CD4-positive, alpha-beta T cell treated with Interleukin-21 for 1 hour (primary cell): ENCODE data around the gene TMEM245.
"Not testable (repeated sequence)": the region's sequence is repeated elsewhere in the genome, so short reads cannot be mapped to it uniquely, and the experiment has no call there.

Experiments
- DNase-seq: peaks from one replicate; pipeline ENCODE4 v3.0.0-alpha.2; 2020

Gene TMEM245

DNA sequence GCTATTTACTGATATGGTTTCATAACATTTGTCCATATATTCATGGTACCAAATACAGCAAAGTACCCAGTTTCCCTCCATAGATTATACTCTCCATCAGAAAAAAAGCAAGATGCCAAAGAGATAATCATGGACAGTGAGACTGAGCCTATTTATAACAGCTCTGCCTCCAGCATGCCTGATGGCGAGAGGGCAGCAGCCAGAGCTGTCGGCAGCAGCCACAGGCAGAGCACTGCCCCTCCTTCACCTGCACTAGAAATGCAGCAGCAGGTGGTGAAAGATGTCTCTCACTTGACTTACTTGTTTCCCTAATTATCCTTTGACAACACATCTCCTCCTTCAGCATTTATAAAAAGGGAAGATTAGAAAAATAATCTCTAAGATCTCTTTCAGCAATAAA, 138.9 kb downstream of the TMEM245 start:
- no peak for DNase-seq

DNA sequence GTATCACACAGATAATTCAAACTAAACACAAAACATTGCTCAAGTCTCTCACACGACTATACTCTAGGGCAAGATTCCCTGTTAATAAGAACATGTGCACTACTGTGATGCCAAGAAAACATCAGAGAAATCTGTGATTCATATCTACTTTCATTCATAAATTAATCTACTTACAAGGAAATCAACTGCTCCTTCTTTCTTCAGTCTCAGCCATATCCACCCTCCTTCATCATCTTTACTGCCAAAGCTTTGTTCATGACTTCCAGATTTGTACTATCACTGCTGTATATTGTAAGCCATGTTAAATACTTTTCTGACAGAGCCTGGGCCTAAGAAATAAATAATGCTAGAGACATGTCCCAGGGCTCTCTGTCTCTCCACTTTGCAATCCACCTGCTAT, 141.5 kb downstream of the TMEM245 start:
- DNase-seq, result no peak

DNA sequence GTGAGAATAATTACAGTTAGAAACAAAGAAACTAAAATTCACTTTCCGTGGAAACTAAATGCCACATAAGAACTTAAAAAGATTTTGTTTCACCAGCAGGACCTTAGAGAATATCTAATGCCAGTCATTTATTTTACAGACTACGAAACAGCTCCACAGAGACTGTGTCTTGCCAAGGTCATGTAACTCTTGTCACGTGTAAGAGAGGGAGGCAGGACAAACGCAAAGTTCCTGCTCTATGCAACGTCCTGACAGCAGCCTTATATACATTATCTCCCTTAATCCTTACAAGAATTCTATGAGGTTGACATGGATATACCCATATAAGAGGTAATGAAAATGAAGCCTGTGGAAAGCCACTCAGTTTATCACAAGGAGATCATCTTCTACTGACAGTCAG, 145.9 kb downstream of the TMEM245 start:
- no peak for DNase-seq

DNA sequence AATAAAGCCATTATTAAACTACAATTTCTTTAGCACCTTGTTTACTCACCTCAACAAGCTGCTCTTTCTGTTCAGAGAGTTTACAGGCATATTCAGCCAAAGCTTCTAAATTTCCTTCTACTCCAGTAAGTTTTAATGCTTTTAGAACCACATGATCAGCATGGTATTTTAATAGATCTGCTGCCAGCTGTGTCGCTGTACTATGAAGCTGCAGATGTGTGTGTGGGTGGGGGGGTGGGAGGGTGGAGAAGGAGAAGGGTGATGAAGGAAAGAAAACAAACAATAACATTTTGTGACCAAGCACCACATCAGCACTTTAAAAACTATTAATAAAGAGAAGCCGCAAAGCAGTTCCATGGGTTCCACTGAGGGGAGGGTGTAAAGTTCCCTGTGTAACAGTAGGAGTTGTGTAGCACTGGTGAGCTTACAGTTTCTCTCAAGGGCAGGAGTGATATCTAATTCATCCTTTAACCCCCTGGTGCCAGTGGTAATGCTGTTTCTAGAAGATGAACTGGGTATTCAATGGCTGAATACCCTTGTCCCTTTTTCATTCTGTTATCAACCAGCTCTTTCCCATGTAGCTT, 147.0 kb downstream of the TMEM245 start:
- no peak for DNase-seq

DNA sequence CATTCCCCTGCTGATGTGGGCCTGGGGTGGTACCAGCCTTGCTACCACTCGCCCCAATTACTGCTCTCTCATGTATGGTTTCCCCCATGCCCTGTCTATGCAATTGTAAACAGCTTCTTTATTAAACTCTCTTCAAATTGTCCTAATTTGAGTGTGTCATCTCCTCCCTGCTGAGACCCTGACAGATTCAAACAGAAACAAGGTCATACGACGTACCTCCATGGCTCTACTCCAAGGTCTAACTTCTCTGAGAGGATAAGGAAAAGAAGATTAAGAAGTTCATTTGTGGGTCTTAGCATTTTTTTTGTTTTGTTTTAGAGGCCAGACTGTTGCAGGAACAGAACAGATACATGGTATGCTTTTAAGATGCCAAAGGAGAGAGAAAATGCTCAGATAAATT, 147.6 kb downstream of the TMEM245 start:
- DNase-seq, result no peak

DNA sequence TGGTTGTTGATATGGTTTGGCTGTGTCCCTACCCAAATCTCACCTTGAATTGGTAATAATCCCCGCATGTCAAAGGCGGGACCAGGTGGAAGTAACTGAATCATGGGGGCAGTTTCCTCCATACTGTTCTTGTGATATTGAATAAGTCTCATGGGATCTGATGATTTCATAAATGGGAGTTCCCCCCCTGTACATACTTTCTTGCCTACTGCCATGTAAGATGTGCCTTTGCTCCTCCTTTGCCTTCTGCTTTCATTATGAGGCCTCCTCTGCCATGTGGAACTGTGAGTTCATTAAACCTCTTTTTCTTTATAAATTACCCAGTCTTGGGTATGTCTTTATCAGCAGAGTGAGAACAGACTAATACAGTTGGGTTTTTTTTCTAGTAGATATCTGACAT, 148.4 kb downstream of the TMEM245 start:
- DNase-seq, result not testable (repeated sequence)

DNA sequence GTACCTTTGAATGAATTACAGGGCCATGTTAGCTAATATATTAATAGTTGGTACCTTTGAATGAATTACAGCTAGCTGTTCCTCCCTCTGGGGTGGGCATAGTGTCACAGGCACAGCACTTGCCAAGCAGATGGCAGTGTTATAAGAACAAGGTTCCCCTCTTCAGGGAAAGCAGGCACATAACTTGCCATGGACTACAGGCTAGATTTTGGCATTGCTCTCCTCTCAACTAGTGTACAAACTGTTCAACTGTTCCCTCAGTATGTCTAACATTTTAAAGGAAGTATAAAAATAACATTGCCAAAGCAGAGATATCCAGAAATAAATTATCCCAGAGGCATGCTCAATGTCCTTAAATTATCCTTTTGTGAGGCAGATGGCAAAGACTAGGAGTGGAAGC, 151.8 kb downstream of the TMEM245 start:
- DNase-seq, result no peak
